Endometrial microvascular endothelial cells (primary cell): Measurements from ENCODE around the gene RNF141. TPM values are rescaled to one million over a fixed set of nuclear protein-coding genes. Genes with fewer than 3 reads are reported as not detected.

Experiments
- in situ Hi-C: cut with HindIII; loops from 2 replicates; pipeline ENCODE4 v1.10.0; 2017; ENCODE audit warnings: low sequenced_read_pairs, low pct_unique_long_range_greater_than_20kb; ENCODE audit errors: inconsistent ontology term
- total RNA-seq: library from RNA; depleted of rRNA; stranded (reverse); fragments of >200 nt; gene quantifications from one replicate; pipeline ENCODE4 v1.2.3, GENCODE V29; 2015; ENCODE audit errors: inconsistent ontology term

RNF141 gene
- total RNA-seq, 1 donor from 2014 or later = 29.1 TPM

- in situ Hi-C loops = no loop called here
Observed at GRCh38 chr11:10474551-10474950, 66.4 kb downstream of the RNF141 start.

- in situ Hi-C loops = no loop called here
Observed at GRCh38 chr11:10473371-10473770, 67.6 kb downstream of the RNF141 start.

- in situ Hi-C loops = no loop called here
Observed at GRCh38 chr11:10462746-10463300, 78.2 kb downstream of the RNF141 start.

Other genes starting within 250 kb of the RNF141 start
- 26.6 TPM for gene SBF2, start 247.0 kb downstream of the RNF141 start, total RNA-seq
- gene ADM, start 236.1 kb downstream of the RNF141 start, total RNA-seq = 309 TPM
- gene AMPD3, start 85.9 kb downstream of the RNF141 start, total RNA-seq = 4.7 TPM
- 20.1 TPM for gene LYVE1, start 27.5 kb upstream of the RNF141 start, total RNA-seq
- 0.65 TPM for gene IRAG1, start 152.6 kb upstream of the RNF141 start, total RNA-seq
- 34.9 TPM for gene CTR9, start 210.1 kb upstream of the RNF141 start, total RNA-seq